GM13976 (cell line): ENCODE data around the gene MRPL23.

ENCODE experiments used
- DNase-seq: peaks from one replicate; pipeline ENCODE4 v3.0.0; 2012; ENCODE audit warnings: low spot score
- in situ Hi-C: fragments of 300-500 bp; cut with MboI; formaldehyde crosslinking; loops from one replicate; pipeline ENCODE4 v1.12.0; 2022; ENCODE audit warnings: low sequenced_read_pairs, mixed read lengths, inconsistent platforms; ENCODE audit not compliant: unreplicated experiment
- TF ChIP-seq, protein P1 (sequence below): IDR thresholded peaks from 2 replicates; pipeline ENCODE4 v1.5.1; 2012; ENCODE audit warnings: borderline replicate concordance, mild to moderate bottlenecking; ENCODE audit not compliant: insufficient read depth; ENCODE audit errors: extremely low read depth, missing control alignments, control extremely low read depth

MRPL23 gene

DNA sequence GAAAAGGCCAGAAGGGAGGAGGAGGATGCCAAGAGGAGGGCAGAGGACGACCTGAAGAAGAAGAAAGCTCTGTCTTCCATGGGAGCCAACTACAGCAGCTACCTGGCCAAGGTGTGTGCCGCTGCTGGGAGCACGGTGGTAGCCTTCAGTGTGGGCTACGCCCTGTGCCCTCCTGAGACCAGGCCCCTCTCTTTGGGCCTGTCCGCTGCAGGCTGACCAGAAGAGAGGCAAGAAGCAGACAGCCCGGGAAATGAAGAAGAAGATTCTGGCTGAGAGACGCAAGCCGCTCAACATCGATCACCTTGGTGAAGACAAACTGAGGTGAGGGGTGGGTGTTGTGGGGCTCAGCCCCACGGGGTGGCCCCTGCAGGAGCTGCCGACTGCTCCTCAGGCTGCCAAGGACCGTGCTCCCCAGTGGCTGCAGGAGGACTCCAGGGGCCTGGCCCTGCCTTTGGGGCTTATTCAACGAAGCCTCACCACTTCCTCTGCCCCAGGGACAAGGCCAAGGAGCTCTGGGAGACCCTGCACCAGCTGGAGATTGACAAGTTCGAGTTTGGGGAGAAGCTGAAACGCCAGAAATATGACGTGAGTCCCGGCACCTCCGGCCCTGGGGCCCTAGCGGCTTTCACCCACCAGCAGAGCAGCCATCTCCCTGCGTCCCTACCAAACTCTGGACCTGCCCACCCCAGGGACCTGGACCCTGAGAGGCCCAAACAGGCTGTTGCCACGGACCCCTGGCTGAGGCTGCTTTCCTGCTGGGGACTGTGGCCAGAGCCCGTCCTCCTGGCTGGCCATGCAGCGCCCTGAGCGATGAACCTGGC is 12.6 kb upstream of the MRPL23 start:
- in situ Hi-C loops, result no loop called here
- TF ChIP-seq, protein P1, sequence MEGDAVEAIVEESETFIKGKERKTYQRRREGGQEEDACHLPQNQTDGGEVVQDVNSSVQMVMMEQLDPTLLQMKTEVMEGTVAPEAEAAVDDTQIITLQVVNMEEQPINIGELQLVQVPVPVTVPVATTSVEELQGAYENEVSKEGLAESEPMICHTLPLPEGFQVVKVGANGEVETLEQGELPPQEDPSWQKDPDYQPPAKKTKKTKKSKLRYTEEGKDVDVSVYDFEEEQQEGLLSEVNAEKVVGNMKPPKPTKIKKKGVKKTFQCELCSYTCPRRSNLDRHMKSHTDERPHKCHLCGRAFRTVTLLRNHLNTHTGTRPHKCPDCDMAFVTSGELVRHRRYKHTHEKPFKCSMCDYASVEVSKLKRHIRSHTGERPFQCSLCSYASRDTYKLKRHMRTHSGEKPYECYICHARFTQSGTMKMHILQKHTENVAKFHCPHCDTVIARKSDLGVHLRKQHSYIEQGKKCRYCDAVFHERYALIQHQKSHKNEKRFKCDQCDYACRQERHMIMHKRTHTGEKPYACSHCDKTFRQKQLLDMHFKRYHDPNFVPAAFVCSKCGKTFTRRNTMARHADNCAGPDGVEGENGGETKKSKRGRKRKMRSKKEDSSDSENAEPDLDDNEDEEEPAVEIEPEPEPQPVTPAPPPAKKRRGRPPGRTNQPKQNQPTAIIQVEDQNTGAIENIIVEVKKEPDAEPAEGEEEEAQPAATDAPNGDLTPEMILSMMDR, result no peak
- no peak for DNase-seq

- peak; percentile 43 for DNase-seq
- in situ Hi-C loops, result no loop called here
- TF ChIP-seq, protein P1, result no peak
Observed at GRCh38 chr11:1935156-1936071, 11.7 kb upstream of the MRPL23 start.

GRCh38 chr11:1936072-1936780 is 10.9 kb upstream of the MRPL23 start:
- in situ Hi-C loops, result no loop called here
- TF ChIP-seq, protein P1, result no peak
- no peak for DNase-seq

GRCh38 chr11:1936781-1937615 is 10.1 kb upstream of the MRPL23 start:
- TF ChIP-seq, protein P1, result no peak
- no peak for DNase-seq
- in situ Hi-C loops, result no loop called here

DNA sequence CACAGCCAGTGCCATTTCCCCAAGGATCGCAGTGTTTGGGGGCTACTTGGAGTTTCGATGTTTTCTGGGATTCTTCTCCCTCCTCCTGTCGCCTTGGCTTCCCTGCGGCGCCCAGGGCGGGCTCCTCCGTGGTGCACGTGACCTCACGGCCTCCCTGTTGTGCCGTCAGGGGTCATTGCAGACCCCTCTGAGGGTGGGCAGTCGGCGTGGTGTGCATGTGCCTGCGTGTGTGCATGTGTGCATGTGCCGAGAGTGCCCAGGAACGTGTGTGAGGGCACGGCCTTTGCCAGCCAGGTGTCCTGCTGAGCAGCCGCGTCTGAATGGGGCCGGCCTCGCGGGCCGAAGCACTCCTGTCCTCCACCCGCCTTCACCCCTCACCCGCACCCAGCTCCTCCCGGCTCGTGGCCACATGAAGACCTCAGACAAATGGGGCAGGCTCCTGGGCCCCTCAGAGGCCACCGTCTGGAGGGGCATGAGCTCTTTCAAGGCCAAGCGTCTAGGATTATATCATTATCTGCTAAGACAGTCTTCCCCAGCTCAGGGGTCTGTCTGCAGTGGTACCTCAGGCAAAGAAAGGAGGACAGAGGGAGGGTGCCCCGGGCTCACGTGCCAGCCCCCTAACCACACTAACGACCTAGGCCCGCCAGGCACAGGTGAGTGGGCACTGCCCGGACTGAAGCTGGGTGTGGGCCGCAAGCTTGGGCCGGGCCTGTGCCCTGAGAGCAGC is 9.4 kb upstream of the MRPL23 start:
- DNase-seq, result no peak
- TF ChIP-seq, protein P1, result no peak
- in situ Hi-C loops, result no loop called here
